ENCODE measurements around the gene INPP5A.

- TF ChIP-seq POLR2A (IDR thresholded peaks at IDR 0.05) (no peak), CTCF (IDR thresholded peaks at IDR 0.05) (no peak)
Observed at GRCh38 chr10:132555648-132556575, 18.3 kb downstream of the INPP5A start.
